GM21529 (cell line): Measurements from ENCODE around the gene CRMP1.

Source experiments
- ATAC-seq: cut with Tn5 transposase; IDR thresholded peaks from one replicate; pipeline ENCODE4 v1.9.1; 2021; ENCODE audit not compliant: unreplicated experiment

CRMP1 gene

GRCh38 chr4:5921101-5921980 lies 28.5 kb upstream of the CRMP1 start:
- ATAC-seq: no peak

GRCh38 chr4:5919571-5919970 lies 26.7 kb upstream of the CRMP1 start:
- no peak for ATAC-seq

GRCh38 chr4:5919044-5919443 lies 26.2 kb upstream of the CRMP1 start:
- ATAC-seq: no peak

GRCh38 chr4:5918331-5918985 lies 25.6 kb upstream of the CRMP1 start:
- no peak for ATAC-seq

GRCh38 chr4:5917672-5918071 lies 24.8 kb upstream of the CRMP1 start:
- no peak for ATAC-seq

- no peak for ATAC-seq
These were observed 23.3 kb upstream of the CRMP1 start for GRCh38 chr4:5916229-5916628.

GRCh38 chr4:5913454-5913853 lies 20.6 kb upstream of the CRMP1 start:
- ATAC-seq: no peak

- no peak for ATAC-seq
These were observed 19.7 kb upstream of the CRMP1 start for GRCh38 chr4:5912614-5913019.

- no peak for ATAC-seq
These were observed 16.1 kb upstream of the CRMP1 start for GRCh38 chr4:5908876-5909427.

- no peak for ATAC-seq
These were observed 13.3 kb upstream of the CRMP1 start for GRCh38 chr4:5906191-5906590.

- no peak for ATAC-seq
These were observed 12.8 kb upstream of the CRMP1 start for GRCh38 chr4:5905714-5906113.

- ATAC-seq: no peak
These were observed 8.0 kb upstream of the CRMP1 start for GRCh38 chr4:5900844-5901243.

- ATAC-seq: no peak
These were observed 7.0 kb upstream of the CRMP1 start for GRCh38 chr4:5899881-5900280.

- ATAC-seq: no peak
These were observed 6.5 kb upstream of the CRMP1 start for GRCh38 chr4:5899396-5899795.

GRCh38 chr4:5897674-5898073 lies 4.8 kb upstream of the CRMP1 start:
- ATAC-seq: no peak

GRCh38 chr4:5895287-5895686 lies 2.4 kb upstream of the CRMP1 start:
- ATAC-seq: no peak

- no peak for ATAC-seq
These were observed 1.4 kb upstream of the CRMP1 start for GRCh38 chr4:5894266-5894665.

GRCh38 chr4:5893591-5893990 lies 705 bp upstream of the CRMP1 start:
- ATAC-seq: no peak

GRCh38 chr4:5892323-5893003 lies 423 bp downstream of the CRMP1 start:
- no peak for ATAC-seq

GRCh38 chr4:5891563-5892322 lies 1.1 kb downstream of the CRMP1 start:
- ATAC-seq: no peak
